ENCODE data around the gene GABRB1. TPM values are rescaled to one million over a fixed set of nuclear protein-coding genes. Genes with fewer than 3 reads are reported as not detected.
"Not testable (repeated sequence)": the region's sequence is repeated elsewhere in the genome, so short reads cannot be mapped to it uniquely, and the experiment has no call there.

GABRB1 gene
- total and polyA plus RNA-seq, 2 experiments from 2014 or later: 0.26 to 0.97 TPM

DNA sequence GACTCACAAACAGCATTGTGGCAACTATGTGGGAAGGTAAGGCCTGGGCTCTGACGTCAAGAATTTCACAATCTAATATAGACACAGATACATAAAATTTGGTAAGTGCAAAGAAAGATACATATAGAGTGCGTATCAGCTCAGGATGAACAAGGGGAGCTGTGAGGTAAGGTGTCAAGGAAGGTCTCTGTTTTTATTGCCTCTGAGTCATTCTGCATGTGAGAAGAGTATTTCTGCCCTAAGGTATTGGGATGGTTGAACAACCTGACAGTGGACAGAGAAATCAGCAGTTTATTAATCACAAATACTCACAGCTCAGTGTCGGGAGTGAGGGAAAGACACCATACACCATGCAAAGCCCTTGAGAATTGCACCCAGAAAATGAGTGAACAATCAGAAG lies 342.3 kb downstream of the GABRB1 start (continued):
- TF ChIP-seq, protein P1, sequence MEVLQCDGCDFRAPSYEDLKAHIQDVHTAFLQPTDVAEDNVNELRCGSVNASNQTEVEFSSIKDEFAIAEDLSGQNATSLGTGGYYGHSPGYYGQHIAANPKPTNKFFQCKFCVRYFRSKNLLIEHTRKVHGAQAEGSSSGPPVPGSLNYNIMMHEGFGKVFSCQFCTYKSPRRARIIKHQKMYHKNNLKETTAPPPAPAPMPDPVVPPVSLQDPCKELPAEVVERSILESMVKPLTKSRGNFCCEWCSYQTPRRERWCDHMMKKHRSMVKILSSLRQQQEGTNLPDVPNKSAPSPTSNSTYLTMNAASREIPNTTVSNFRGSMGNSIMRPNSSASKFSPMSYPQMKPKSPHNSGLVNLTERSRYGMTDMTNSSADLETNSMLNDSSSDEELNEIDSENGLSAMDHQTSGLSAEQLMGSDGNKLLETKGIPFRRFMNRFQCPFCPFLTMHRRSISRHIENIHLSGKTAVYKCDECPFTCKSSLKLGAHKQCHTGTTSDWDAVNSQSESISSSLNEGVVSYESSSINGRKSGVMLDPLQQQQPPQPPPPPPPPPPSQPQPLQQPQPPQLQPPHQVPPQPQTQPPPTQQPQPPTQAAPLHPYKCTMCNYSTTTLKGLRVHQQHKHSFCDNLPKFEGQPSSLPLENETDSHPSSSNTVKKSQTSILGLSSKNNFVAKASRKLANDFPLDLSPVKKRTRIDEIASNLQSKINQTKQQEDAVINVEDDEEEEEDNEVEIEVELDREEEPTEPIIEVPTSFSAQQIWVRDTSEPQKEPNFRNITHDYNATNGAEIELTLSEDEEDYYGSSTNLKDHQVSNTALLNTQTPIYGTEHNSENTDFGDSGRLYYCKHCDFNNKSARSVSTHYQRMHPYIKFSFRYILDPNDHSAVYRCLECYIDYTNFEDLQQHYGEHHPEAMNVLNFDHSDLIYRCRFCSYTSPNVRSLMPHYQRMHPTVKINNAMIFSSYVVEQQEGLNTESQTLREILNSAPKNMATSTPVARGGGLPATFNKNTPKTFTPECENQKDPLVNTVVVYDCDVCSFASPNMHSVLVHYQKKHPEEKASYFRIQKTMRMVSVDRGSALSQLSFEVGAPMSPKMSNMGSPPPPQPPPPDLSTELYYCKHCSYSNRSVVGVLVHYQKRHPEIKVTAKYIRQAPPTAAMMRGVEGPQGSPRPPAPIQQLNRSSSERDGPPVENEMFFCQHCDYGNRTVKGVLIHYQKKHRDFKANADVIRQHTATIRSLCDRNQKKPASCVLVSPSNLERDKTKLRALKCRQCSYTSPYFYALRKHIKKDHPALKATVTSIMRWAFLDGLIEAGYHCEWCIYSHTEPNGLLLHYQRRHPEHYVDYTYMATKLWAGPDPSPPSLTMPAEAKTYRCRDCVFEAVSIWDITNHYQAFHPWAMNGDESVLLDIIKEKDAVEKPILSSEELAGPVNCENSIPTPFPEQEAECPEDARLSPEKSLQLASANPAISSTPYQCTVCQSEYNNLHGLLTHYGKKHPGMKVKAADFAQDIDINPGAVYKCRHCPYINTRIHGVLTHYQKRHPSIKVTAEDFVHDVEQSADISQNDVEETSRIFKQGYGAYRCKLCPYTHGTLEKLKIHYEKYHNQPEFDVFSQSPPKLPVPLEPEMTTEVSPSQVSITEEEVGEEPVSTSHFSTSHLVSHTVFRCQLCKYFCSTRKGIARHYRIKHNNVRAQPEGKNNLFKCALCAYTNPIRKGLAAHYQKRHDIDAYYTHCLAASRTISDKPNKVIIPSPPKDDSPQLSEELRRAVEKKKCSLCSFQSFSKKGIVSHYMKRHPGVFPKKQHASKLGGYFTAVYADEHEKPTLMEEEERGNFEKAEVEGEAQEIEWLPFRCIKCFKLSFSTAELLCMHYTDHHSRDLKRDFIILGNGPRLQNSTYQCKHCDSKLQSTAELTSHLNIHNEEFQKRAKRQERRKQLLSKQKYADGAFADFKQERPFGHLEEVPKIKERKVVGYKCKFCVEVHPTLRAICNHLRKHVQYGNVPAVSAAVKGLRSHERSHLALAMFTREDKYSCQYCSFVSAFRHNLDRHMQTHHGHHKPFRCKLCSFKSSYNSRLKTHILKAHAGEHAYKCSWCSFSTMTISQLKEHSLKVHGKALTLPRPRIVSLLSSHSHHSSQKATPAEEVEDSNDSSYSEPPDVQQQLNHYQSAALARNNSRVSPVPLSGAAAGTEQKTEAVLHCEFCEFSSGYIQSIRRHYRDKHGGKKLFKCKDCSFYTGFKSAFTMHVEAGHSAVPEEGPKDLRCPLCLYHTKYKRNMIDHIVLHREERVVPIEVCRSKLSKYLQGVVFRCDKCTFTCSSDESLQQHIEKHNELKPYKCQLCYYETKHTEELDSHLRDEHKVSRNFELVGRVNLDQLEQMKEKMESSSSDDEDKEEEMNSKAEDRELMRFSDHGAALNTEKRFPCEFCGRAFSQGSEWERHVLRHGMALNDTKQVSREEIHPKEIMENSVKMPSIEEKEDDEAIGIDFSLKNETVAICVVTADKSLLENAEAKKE (CRISPR knock-in tag; IDR thresholded peaks at IDR 0.05): no peak
- no peak for TF ChIP-seq ZNF331 (CRISPR knock-in tag; IDR thresholded peaks at IDR 0.05; ENCODE audit: low read depth)
- TF ChIP-seq, protein P2, sequence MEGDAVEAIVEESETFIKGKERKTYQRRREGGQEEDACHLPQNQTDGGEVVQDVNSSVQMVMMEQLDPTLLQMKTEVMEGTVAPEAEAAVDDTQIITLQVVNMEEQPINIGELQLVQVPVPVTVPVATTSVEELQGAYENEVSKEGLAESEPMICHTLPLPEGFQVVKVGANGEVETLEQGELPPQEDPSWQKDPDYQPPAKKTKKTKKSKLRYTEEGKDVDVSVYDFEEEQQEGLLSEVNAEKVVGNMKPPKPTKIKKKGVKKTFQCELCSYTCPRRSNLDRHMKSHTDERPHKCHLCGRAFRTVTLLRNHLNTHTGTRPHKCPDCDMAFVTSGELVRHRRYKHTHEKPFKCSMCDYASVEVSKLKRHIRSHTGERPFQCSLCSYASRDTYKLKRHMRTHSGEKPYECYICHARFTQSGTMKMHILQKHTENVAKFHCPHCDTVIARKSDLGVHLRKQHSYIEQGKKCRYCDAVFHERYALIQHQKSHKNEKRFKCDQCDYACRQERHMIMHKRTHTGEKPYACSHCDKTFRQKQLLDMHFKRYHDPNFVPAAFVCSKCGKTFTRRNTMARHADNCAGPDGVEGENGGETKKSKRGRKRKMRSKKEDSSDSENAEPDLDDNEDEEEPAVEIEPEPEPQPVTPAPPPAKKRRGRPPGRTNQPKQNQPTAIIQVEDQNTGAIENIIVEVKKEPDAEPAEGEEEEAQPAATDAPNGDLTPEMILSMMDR (conservative IDR thresholded peaks at IDR 0.05; ENCODE audit: low read depth in 2 of 2): no peak

DNA sequence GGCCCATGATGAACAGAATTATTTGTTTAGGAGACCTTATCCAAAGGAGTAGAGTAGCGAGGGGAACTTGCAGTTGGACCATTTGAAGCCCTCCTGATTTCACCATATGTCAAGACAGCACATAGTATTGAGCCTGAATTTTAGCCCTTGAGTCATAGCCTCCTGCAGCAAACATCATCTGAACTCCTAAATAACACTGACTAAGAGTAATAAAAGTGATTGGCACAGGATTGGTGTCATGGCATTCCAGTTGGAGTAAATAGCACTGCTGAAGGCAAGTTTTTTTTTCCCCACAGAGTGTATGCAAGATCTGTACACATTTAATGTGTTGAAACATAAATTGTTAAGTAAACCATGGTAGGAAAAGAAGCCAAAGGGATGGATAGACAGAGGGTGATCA lies 343.1 kb downstream of the GABRB1 start:
- Histone ChIP-seq H3K27ac (ENCODE audit: low read depth) (no peak overlapping the region), H3K4me3 (no peak overlapping the region), H2AFZ (no peak overlapping the region), H3K36me3 (ENCODE audit: insufficient read depth) (no peaks in the 10 kb centered on the region), H3K27me3 (ENCODE audit: insufficient read depth) (no peaks in the 10 kb centered on the region), H3K4me1 (ENCODE audit: insufficient read depth) (no peaks in the 10 kb centered on the region), H4K20me1 (replicated peaks; ENCODE audit: insufficient read depth) (no peaks in the 10 kb centered on the region), H3K79me2 (replicated peaks; ENCODE audit: insufficient read depth) (no peaks in the 10 kb centered on the region), H3K4me2 (no peak overlapping the region), H3F3A (replicated peaks; ENCODE audit: low read depth) (no peaks in the 10 kb centered on the region), H3K9me2 (ENCODE audit: insufficient read depth) (peaks cover 2% of the 10 kb centered on the region; the same call in 1 of the 2 replicates)
- peaks cover 12% of the 10 kb centered on the region for H3K9me3 Mint-ChIP-seq
- H3K36me3 Mint-ChIP-seq (ENCODE audit: low read depth): no peaks in the 10 kb centered on the region
- peaks cover 5% of the 10 kb centered on the region for H3K27me3 Mint-ChIP-seq (ENCODE audit: insufficient read depth, low read depth, poor library complexity)
- no peak overlapping the region for H3K27ac Mint-ChIP-seq
- TF ChIP-seq ZNF331 (CRISPR knock-in tag; IDR thresholded peaks at IDR 0.05; ENCODE audit: low read depth): no peak
- no peak for TF ChIP-seq EZH2phosphoT487 (IDR thresholded peaks at IDR 0.05; ENCODE audit: unreplicated experiment)
- TF ChIP-seq STAT1 (IDR thresholded peaks at IDR 0.05; ENCODE audit: unreplicated experiment): no peak
- TF ChIP-seq ZNF114 (CRISPR knock-in tag; IDR thresholded peaks at IDR 0.05): no peak
- DNase-seq (ENCODE audit: low spot score) (no peak), ATAC-seq (no peak)
- H3K4me1 Mint-ChIP-seq: no peaks in the 10 kb centered on the region
- H3K4me3 Mint-ChIP-seq: no peak overlapping the region

DNA sequence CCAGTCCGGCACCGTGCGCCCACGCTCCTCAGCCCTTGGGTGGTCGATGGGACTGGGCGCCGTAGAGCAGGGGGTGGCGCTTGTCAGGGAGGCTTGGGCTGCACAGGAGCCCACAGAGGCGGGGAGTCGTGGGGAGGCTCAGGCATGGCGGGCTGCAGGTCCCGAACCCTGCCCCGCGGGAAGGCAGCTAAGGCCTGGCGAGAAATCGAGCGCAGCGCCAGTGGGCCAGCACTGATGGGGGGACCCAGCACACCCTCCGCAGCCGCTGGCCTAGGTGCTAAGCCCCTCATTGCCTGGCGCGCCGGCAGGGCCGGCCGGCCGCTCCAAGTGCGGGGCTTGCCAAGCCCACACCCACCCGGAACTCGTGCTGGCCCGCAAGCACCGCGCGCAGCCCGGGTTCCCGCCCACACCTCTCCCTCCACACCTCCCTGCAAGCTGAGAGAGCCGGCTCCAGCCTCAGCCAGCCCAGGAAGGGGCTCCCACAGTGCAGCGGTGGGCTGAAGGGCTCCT lies 346.7 kb downstream of the GABRB1 start:
- not testable (repeated sequence) for H4K20me1 ChIP-seq (replicated peaks; ENCODE audit: insufficient read depth); H3K27me3 ChIP-seq (ENCODE audit: insufficient read depth); H2AFZ ChIP-seq; DNase-seq (ENCODE audit: low spot score); H3K36me3 Mint-ChIP-seq (ENCODE audit: low read depth); H3K27me3 Mint-ChIP-seq (ENCODE audit: insufficient read depth, low read depth, poor library complexity); H3K4me1 ChIP-seq (ENCODE audit: insufficient read depth); H3K9me2 ChIP-seq (ENCODE audit: insufficient read depth); H3K4me3 Mint-ChIP-seq; H3K4me3 ChIP-seq; H3K4me1 Mint-ChIP-seq; H3K79me2 ChIP-seq (replicated peaks; ENCODE audit: insufficient read depth); H3K27ac Mint-ChIP-seq; H3K9me3 Mint-ChIP-seq; H3K4me2 ChIP-seq; H3K36me3 ChIP-seq (ENCODE audit: insufficient read depth); H3K27ac ChIP-seq (ENCODE audit: low read depth); H3F3A ChIP-seq (replicated peaks; ENCODE audit: low read depth); ATAC-seq

Data from GM23338 (cell line).